GM21381 (cell line): ENCODE data around the gene MB21D2.

Experiments used
- ATAC-seq: cut with Tn5 transposase; IDR thresholded peaks from one replicate; pipeline ENCODE4 v1.9.1; 2021; ENCODE audit warnings: mild to moderate bottlenecking, moderate library complexity; ENCODE audit not compliant: unreplicated experiment

MB21D2 gene

GRCh38 chr3:192927016-192927415 lies 9.4 kb upstream of the MB21D2 start:
- ATAC-seq: no peak

GRCh38 chr3:192923731-192924130 lies 6.1 kb upstream of the MB21D2 start:
- ATAC-seq: no peak

GRCh38 chr3:192921793-192922192 lies 4.1 kb upstream of the MB21D2 start:
- ATAC-seq: no peak

- no peak for ATAC-seq
Observed at GRCh38 chr3:192920411-192920810, 2.8 kb upstream of the MB21D2 start.

GRCh38 chr3:192919901-192920300 lies 2.2 kb upstream of the MB21D2 start:
- ATAC-seq: no peak

- no peak for ATAC-seq
Observed at GRCh38 chr3:192918275-192918588, 576 bp upstream of the MB21D2 start.

- ATAC-seq: no peak
Observed at GRCh38 chr3:192917028-192917403, 640 bp downstream of the MB21D2 start.

- ATAC-seq: no peak
Observed at GRCh38 chr3:192916371-192917027, 1.2 kb downstream of the MB21D2 start.

GRCh38 chr3:192915722-192916121 lies 1.9 kb downstream of the MB21D2 start:
- no peak for ATAC-seq

- no peak for ATAC-seq
Observed at GRCh38 chr3:192915304-192915703, 2.4 kb downstream of the MB21D2 start.

GRCh38 chr3:192914848-192915247 lies 2.8 kb downstream of the MB21D2 start:
- ATAC-seq: no peak

- ATAC-seq: no peak
Observed at GRCh38 chr3:192913540-192913939, 4.1 kb downstream of the MB21D2 start.

GRCh38 chr3:192911293-192911692 lies 6.4 kb downstream of the MB21D2 start:
- no peak for ATAC-seq

- no peak for ATAC-seq
Observed at GRCh38 chr3:192907784-192908183, 9.9 kb downstream of the MB21D2 start.

GRCh38 chr3:192906940-192907339 lies 10.7 kb downstream of the MB21D2 start:
- ATAC-seq: no peak

- ATAC-seq: no peak
Observed at GRCh38 chr3:192905980-192906678, 11.5 kb downstream of the MB21D2 start.

- ATAC-seq: no peak
Observed at GRCh38 chr3:192904632-192905289, 12.9 kb downstream of the MB21D2 start.

GRCh38 chr3:192902549-192902948 lies 15.1 kb downstream of the MB21D2 start:
- no peak for ATAC-seq

GRCh38 chr3:192901435-192901834 lies 16.2 kb downstream of the MB21D2 start:
- ATAC-seq: no peak

GRCh38 chr3:192899540-192899982 lies 18.1 kb downstream of the MB21D2 start:
- no peak for ATAC-seq

- no peak for ATAC-seq
Observed at GRCh38 chr3:192897005-192897404, 20.7 kb downstream of the MB21D2 start.

GRCh38 chr3:192896208-192896607 lies 21.4 kb downstream of the MB21D2 start:
- ATAC-seq: no peak
